Measurements from ENCODE around the gene TMEM53.

The TMEM53 gene

DNA sequence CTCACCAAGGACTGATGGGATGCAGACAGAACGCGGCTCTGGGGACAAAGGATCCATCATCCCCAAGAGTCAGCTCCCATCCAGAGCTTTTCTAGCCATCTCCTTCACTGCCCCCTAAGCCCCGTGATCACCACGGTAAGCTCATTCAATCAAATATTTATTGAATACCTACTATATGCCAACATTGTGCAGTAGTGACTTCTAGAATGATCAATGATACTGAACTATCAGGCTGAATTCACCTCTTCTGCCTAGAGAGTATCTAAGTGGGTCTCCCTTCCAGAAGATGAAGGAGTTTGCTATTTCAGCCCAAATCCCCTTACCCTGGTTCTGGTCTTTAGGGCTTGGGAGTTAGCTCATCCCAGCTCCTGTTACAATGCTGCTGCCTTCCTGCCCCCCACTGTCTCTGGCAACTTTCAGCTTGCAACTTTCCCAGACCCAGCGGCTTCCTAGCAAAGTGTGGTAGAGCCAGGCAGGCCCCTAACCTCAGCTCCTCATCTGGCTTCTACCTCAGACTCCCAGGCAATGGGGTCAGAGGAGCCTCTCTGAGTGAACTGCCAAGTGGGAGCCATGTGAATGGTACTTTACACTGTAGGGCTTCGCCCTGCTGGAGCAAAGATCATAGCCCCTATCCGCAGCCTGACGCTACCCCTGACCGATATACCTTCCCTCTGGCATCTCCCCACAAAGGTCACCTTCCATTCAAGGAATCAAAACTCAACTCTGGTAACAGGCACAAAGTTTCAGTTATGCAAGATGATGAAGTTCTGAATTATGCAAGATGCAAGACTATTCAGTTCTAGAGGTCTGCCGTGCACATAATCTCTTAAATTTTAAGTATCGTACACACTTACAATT, 20.9 kb downstream of the TMEM53 start:
- Histone ChIP-seq H3K9ac (ENCODE audit: low read depth, low read length) (no peak overlapping the region), H3K27ac (ENCODE audit: low read length) (no peak overlapping the region), H3K4me3 (ENCODE audit: low read depth in 1 of 2, low read length in 2 of 2) (no peak overlapping the region), H2AFZ (ENCODE audit: low read depth, low read length) (no peak overlapping the region), H3K4me1 (ENCODE audit: insufficient read depth, low read length) (no peaks in the 10 kb centered on the region), H3K4me2 (ENCODE audit: insufficient read depth, low read length) (no peak overlapping the region), H3K36me3 (ENCODE audit: insufficient read depth, low read length) (peaks cover 29% of the 10 kb centered on the region), H3K9me3 (ENCODE audit: insufficient read depth, low read length, severe bottlenecking) (no peaks in the 10 kb centered on the region), H3K27me3 (ENCODE audit: insufficient read depth, low read length, poor library complexity) (no peaks in the 10 kb centered on the region), H3K79me2 (ENCODE audit: insufficient read depth, low read length) (no peaks in the 10 kb centered on the region), H4K20me1 (ENCODE audit: insufficient read depth, low read length) (peaks cover 15% of the 10 kb centered on the region; the same call in 1 of the 2 replicates)
- TF ChIP-seq, protein P1, sequence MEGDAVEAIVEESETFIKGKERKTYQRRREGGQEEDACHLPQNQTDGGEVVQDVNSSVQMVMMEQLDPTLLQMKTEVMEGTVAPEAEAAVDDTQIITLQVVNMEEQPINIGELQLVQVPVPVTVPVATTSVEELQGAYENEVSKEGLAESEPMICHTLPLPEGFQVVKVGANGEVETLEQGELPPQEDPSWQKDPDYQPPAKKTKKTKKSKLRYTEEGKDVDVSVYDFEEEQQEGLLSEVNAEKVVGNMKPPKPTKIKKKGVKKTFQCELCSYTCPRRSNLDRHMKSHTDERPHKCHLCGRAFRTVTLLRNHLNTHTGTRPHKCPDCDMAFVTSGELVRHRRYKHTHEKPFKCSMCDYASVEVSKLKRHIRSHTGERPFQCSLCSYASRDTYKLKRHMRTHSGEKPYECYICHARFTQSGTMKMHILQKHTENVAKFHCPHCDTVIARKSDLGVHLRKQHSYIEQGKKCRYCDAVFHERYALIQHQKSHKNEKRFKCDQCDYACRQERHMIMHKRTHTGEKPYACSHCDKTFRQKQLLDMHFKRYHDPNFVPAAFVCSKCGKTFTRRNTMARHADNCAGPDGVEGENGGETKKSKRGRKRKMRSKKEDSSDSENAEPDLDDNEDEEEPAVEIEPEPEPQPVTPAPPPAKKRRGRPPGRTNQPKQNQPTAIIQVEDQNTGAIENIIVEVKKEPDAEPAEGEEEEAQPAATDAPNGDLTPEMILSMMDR (IDR thresholded peaks at IDR 0.05; ENCODE audit: borderline replicate concordance, extremely low read depth, low read length, poor library complexity, severe bottlenecking) = no peak
- DNase-seq (no peak), ATAC-seq (ENCODE audit: insufficient read depth, low read depth) (0 out of 3 replicates have a peak, but pooled peaks have one; percentile 2)

DNA sequence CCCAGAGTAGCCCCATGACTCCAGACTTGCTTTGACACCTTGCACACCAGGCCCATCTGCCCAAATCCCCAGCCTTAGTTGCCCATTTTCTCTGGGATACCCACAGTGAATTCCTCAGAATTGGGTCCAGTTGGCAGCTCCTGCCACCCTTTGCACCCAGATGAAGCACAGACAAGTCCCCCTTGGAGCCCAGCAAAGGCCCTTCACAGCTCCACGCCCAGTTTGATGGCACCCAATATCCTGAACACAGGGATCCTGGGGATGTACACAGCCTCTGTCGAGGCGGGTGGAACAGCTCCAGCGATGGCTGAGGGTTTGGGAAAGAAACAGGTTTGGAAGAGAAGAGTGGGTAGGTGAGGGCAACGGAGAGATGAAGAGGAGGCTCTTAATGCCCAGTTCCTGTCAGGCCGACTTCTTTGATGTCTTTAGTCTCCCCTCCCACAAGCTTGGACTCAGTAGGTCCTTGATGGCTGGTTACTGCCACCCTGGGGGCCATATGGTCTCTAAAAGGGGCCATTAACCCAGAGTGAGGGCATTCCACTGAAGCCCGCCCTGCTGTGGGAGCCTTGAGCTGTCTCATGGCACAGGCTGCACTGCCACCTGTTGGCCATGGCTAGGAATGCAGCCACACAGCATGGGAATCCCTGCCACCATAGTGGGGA, 21.7 kb downstream of the TMEM53 start:
- Histone ChIP-seq H3K36me3 (ENCODE audit: insufficient read depth, low read length) (peaks cover 35% of the 10 kb centered on the region), H3K9ac (ENCODE audit: low read depth, low read length) (no peak overlapping the region), H3K79me2 (ENCODE audit: insufficient read depth, low read length) (no peaks in the 10 kb centered on the region), H3K4me1 (ENCODE audit: insufficient read depth, low read length) (no peaks in the 10 kb centered on the region), H3K27ac (ENCODE audit: low read length) (no peak overlapping the region), H3K4me3 (ENCODE audit: low read depth in 1 of 2, low read length in 2 of 2) (no peak overlapping the region), H3K4me2 (ENCODE audit: insufficient read depth, low read length) (no peak overlapping the region), H4K20me1 (ENCODE audit: insufficient read depth, low read length) (peaks cover 16% of the 10 kb centered on the region; the same call in 1 of the 2 replicates), H3K9me3 (ENCODE audit: insufficient read depth, low read length, severe bottlenecking) (no peaks in the 10 kb centered on the region), H3K27me3 (ENCODE audit: insufficient read depth, low read length, poor library complexity) (no peaks in the 10 kb centered on the region), H2AFZ (ENCODE audit: low read depth, low read length) (no peak overlapping the region)
- DNase-seq (peak; percentile 78), ATAC-seq (ENCODE audit: insufficient read depth, low read depth) (peak; percentile 96)
- no peak for TF ChIP-seq EZH2 (IDR thresholded peaks at IDR 0.05; ENCODE audit: borderline replicate concordance, low read depth, low read length, severe bottlenecking)
- TF ChIP-seq, protein P1 (IDR thresholded peaks at IDR 0.05; ENCODE audit: borderline replicate concordance, extremely low read depth, low read length, poor library complexity, severe bottlenecking) = peak; percentile 99

DNA sequence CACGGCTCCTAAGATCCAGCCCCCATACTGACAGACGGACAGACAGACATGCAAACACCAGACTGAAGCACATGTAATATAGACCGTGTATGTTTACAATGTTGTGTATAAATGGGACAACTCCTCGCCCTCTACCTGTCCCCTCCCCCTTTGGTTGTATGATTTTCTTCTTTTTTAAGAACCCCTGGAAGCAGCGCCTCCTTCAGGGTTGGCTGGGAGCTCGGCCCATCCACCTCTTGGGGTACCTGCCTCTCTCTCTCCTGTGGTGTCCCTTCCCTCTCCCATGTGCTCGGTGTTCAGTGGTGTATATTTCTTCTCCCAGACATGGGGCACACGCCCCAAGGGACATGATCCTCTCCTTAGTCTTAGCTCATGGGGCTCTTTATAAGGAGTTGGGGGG, 23.2 kb downstream of the TMEM53 start:
- Histone ChIP-seq H3K27ac (ENCODE audit: low read length) (no peak overlapping the region), H3K4me2 (ENCODE audit: insufficient read depth, low read length) (no peak overlapping the region), H3K4me1 (ENCODE audit: insufficient read depth, low read length) (no peaks in the 10 kb centered on the region), H3K79me2 (ENCODE audit: insufficient read depth, low read length) (no peaks in the 10 kb centered on the region), H3K9ac (ENCODE audit: low read depth, low read length) (no peak overlapping the region), H3K4me3 (ENCODE audit: low read depth in 1 of 2, low read length in 2 of 2) (no peak overlapping the region), H3K9me3 (ENCODE audit: insufficient read depth, low read length, severe bottlenecking) (no peaks in the 10 kb centered on the region), H3K27me3 (ENCODE audit: insufficient read depth, low read length, poor library complexity) (no peaks in the 10 kb centered on the region), H2AFZ (ENCODE audit: low read depth, low read length) (no peak overlapping the region), H4K20me1 (ENCODE audit: insufficient read depth, low read length) (peaks cover 22% of the 10 kb centered on the region), H3K36me3 (ENCODE audit: insufficient read depth, low read length) (peaks cover 50% of the 10 kb centered on the region)
- TF ChIP-seq, protein P1 (IDR thresholded peaks at IDR 0.05; ENCODE audit: borderline replicate concordance, extremely low read depth, low read length, poor library complexity, severe bottlenecking) = no peak
- no peak for TF ChIP-seq EZH2 (IDR thresholded peaks at IDR 0.05; ENCODE audit: borderline replicate concordance, low read depth, low read length, severe bottlenecking)
- no peak for DNase-seq
- ATAC-seq (ENCODE audit: insufficient read depth, low read depth) = no peak

Measured in DND-41 (cell line).